GM21367 (cell line): ENCODE results near the gene NAT9.
A peak's percentile ranks its signal among the peaks of the same experiment; 100 is the strongest.

Experiments used
- ATAC-seq: cut with Tn5 transposase; IDR thresholded peaks from one replicate; pipeline ENCODE4 v1.9.1; 2021; ENCODE audit not compliant: unreplicated experiment

NAT9 gene

GRCh38 chr17:74780443-74781238, 4.5 kb upstream of the NAT9 start:
- no peak for ATAC-seq

GRCh38 chr17:74779948-74780400, 3.8 kb upstream of the NAT9 start:
- ATAC-seq, result peak; percentile 40

- no peak for ATAC-seq
Observed at GRCh38 chr17:74779501-74779900, 3.4 kb upstream of the NAT9 start.

DNA sequence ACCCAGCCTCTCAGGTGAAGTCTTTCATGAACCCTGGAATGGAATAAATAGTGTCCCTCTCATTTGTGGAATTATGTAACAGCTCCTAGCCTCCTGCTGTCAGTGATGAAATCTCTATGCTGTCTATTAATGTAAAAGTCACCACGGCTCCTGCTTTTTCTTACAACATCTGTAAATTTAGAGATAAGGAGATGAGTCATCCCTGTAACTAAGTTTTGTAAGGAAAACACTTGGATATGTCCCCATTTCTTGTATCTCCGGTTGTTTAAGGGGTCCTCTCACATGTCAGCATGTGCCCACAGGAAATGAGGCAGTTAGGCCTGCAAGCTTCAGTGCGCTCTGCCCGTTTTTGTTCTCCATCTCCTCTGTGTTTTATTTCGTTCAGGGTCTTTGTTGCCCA, 2.8 kb upstream of the NAT9 start:
- ATAC-seq, result no peak

DNA sequence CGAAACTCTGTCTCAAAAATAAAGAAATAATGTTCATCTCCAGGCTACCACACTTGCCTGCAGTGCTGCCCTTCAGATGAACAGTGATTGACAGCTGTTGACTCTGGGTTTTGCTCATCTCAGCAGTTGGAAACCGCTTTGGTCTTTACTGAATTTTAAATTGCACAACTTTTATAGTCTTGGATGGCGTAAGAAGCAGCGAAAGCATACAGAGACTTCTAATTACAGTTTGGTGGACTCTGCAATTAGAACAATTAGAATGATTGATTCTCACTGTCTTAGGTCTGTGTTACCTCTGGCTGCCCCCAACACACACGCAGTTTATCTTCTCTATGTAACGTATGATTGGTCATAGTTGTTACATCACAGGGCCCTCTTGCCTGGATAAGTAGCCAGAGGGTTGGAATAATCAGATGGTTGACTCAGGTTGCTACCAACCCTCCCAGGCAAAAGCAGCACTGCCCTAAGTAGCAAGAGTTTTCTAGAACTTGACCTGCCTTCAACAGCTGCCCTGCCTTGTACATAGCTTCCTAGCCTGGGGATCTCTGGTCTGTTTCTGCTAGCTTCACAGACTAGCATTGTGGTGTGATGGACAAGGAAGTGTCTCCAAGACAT, 1.9 kb upstream of the NAT9 start:
- ATAC-seq, result no peak

GRCh38 chr17:74776990-74777389, 845 bp upstream of the NAT9 start:
- no peak for ATAC-seq

DNA sequence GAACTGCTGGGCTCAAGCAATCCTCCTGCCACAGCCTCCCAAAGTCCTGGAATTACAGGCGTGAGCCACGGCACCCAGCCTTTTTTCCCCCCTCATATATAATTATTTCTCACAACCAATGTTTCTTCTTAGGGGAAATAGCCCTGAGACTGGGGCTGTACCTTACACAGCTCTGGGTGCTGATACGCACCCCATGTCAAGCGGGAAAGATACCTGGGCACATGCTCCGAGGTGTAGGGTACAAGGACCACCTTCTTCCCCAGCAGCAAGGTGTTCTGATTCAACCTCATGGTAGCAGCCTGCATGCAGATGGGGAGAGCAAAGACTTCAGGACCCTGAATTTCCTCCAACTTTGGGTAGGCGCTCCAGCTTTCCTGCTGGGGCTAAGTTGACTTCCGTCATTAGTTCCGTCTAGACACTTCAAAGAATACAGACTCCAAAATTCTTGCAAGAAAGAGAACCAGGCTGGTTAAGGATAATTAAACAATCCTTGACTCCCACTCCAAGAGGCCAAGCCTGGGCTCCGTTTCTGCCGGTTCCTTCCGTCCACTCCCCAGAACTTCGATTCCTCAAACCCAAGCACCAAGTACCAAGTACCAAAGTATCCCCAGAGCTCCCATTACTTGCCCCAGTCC, 619 bp downstream of the NAT9 start:
- ATAC-seq, result no peak

DNA sequence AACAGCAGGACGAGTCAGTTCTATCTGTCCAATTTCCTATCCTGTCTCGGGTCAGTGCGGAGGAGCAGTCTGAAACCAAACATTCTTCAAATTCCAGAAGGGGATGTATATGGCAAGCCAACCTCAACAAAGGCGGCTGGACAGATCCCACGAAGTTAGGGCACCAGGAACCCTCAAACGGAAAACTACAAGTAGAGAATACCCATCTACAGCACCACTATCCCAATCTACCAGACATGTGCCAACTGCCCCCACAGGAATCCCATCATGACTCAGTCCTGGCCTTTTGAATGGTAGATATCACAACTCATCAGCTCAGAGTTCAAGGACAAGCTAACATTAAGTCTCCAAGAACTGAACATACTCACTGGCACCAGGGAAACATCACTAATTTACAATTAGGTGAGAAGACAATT, 2.3 kb downstream of the NAT9 start:
- no peak for ATAC-seq

- no peak for ATAC-seq
Observed at GRCh38 chr17:74773414-74773813, 2.7 kb downstream of the NAT9 start.

DNA sequence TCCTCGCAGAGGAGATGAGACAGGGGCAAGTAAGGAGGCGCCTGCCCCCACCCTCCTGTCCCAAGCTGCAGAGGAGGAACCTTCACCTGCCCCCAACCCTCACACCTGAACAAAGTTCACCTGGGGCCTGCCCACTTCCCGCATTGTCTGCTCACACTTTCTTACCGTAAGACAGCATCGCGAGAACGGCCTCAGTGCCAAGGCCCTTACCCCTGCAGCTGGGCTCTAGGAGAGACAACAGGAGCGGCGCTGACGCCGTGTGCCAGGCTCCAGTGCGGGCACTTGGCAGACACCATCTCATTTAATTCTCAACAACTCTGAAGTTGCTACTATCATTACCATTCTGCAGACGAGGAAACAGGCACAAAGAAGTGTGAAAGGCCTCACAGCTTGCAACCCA, 4.1 kb downstream of the NAT9 start:
- ATAC-seq, result no peak

GRCh38 chr17:74771319-74771914, 4.7 kb downstream of the NAT9 start:
- ATAC-seq, result no peak

DNA sequence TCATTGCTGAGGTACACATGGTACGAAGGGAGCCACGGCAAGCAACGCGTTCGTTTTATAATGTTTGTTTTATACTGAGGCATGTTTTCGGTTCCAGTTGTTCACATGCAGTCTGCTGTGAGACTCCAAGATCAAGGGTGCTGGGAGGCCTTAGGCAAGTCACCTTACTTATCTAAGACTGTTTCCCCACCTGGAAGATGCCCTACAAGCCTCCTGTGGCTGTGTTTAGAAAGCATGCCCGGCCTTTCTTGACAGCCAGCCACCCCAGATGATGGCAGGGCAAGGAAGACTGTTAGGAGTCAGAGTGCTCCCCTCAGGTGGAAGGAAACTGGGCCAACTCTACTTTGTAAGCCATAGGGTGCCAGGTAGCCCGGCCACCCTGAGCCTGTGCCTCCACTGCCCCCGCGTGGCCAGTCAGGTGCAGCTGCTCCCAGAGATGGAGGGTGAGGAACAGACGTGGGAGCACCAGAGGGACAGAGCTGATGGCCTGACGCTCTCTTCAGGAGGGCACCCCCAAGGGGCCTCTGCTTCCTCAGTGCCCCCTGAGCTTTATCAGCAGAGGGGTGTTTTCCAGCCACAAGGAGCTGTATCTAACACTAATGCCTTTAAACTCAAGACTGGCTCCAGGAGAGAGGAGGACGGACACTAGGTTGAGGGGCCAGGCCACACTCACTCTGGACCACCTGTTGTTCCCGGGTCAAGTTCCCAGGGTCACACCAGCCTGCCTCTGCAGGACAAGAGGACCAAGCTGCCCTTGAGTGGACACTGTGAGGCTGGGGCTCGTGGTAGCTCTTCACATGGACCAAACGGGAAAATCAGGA, 5.4 kb downstream of the NAT9 start:
- ATAC-seq, result no peak

- ATAC-seq, result no peak
Observed at GRCh38 chr17:74769856-74770497, 6.2 kb downstream of the NAT9 start.

GRCh38 chr17:74769266-74769855, 6.8 kb downstream of the NAT9 start:
- ATAC-seq, result no peak

- no peak for ATAC-seq
Observed at GRCh38 chr17:74768763-74769114, 7.4 kb downstream of the NAT9 start.

- no peak for ATAC-seq
Observed at GRCh38 chr17:74768069-74768762, 7.9 kb downstream of the NAT9 start.

- ATAC-seq, result no peak
Observed at GRCh38 chr17:74767111-74767516, 9.0 kb downstream of the NAT9 start.

GRCh38 chr17:74766413-74766812, 9.7 kb downstream of the NAT9 start:
- ATAC-seq, result no peak

DNA sequence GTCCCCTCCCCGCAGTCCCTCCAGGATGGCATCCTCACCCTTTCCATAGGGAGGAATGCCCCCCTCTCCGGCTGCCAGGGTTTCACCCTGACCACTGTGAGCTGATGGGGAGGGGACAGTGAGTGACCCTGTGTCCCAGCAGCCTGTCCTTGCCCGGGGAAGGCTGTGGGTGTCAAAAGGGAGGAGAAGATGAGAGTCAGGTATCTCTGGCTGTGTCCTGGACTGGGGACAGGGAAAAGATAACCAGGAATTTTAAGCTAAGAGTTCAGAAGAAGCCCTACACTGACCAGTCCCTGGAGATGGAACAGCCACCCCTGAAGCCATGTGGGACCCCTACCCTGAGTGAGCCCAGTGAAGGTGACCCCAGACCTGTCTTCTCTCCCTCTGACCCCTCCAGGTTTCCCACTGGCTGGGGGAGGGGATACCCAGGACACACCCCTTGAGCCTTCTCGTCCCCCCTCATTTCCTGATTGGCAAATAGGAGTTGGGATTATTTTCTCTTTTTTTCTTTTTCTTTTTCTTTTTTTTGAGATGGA, 11.3 kb downstream of the NAT9 start:
- ATAC-seq, result no peak
